GM23248 (cell line): ENCODE measurements around the gene FCHO1. TPM values are rescaled to one million over a fixed set of nuclear protein-coding genes. Genes with fewer than 3 reads are reported as not detected.
A peak's percentile ranks its signal among the peaks of the same experiment; 100 is the strongest.

ENCODE experiments used
- DNase-seq: peaks from one replicate; pipeline ENCODE4 v3.0.0-alpha.2; 2015
- H2AFZ ChIP-seq: fragments of 200-600 bp; sonication (generic); 2 replicates; pipeline ENCODE4 v1.6.1; 2016; ENCODE audit warnings: antibody characterized with exemption
- H3F3A ChIP-seq: fragments of 200-600 bp; sonication (generic); 2 replicates; pipeline ENCODE4 v1.6.1; 2016; ENCODE audit warnings: mild to moderate bottlenecking, antibody characterized with exemption, mixed run types; ENCODE audit not compliant: insufficient read depth
- H3K27ac ChIP-seq: fragments of 200-600 bp; sonication (generic); 2 replicates; pipeline ENCODE4 v1.5.1; 2016; ENCODE audit warnings: mild to moderate bottlenecking
- H3K27me3 ChIP-seq: fragments of 200-600 bp; sonication (generic); replicated peaks from 2 replicates; pipeline ENCODE4 v1.6.1; 2016; ENCODE audit warnings: mild to moderate bottlenecking; ENCODE audit not compliant: insufficient read depth
- H3K36me3 ChIP-seq: fragments of 200-600 bp; sonication (generic); 2 replicates; pipeline ENCODE4 v1.6.1; 2016; ENCODE audit warnings: low read depth, mild to moderate bottlenecking
- H3K4me1 ChIP-seq: fragments of 200-600 bp; sonication (generic); 2 replicates; pipeline ENCODE4 v1.6.1; 2016; ENCODE audit warnings: mild to moderate bottlenecking; ENCODE audit not compliant: insufficient read depth
- H3K4me2 ChIP-seq: fragments of 200-600 bp; sonication (generic); one replicate; pipeline ENCODE4 v1.6.1; 2016; ENCODE audit warnings: mild to moderate bottlenecking; ENCODE audit not compliant: unreplicated experiment
- H3K4me3 ChIP-seq: fragments of 200-600 bp; sonication (generic); 2 replicates; pipeline ENCODE4 v1.5.1; 2016; ENCODE audit warnings: mild to moderate bottlenecking
- H3K79me2 ChIP-seq: fragments of 200-600 bp; sonication (generic); 2 replicates; pipeline ENCODE4 v1.6.1; 2016; ENCODE audit warnings: mild to moderate bottlenecking; ENCODE audit not compliant: insufficient read depth
- H3K9ac ChIP-seq: fragments of 200-600 bp; sonication (generic); 2 replicates; pipeline ENCODE4 v1.6.1; 2016; ENCODE audit warnings: mild to moderate bottlenecking
- H3K9me2 ChIP-seq: fragments of 200-600 bp; sonication (generic); 2 replicates; pipeline ENCODE4 v1.6.1; 2016; ENCODE audit warnings: mixed run types, mild to moderate bottlenecking, moderate library complexity; ENCODE audit not compliant: insufficient read depth
- H3K9me3 ChIP-seq: fragments of 200-600 bp; sonication (generic); one replicate; pipeline ENCODE4 v1.6.1; 2017; ENCODE audit warnings: low read depth
- H4K20me1 ChIP-seq: fragments of 200-600 bp; sonication (generic); 2 replicates; pipeline ENCODE4 v1.6.0; 2016; ENCODE audit not compliant: insufficient read depth
- EZH2 ChIP-seq: fragments of 200-600 bp; sonication (generic); IDR thresholded peaks from 2 replicates; pipeline ENCODE4 v1.6.1; 2018; ENCODE audit warnings: antibody characterized with exemption, mild to moderate bottlenecking; ENCODE audit not compliant: insufficient read depth, poor library complexity, severe bottlenecking
- EZH2phosphoT487 ChIP-seq: fragments of 200-600 bp; sonication (generic); IDR thresholded peaks from 2 replicates; pipeline ENCODE4 v1.6.1; 2018; ENCODE audit warnings: antibody characterized with exemption, moderate library complexity, mild to moderate bottlenecking, low read depth; ENCODE audit not compliant: insufficient read depth
- WGBS, 2 experiments: methylation state at CpG; one replicate each; pipeline ENCODE4 v1.1.6; 2015 to 2017; ENCODE audit warnings: low lambda C conversion rate in 2 of 2, low coverage in 1 of 2; ENCODE audit errors: missing lambda C conversion rate in 2 of 2; 5-methylcytosine and 5-hydroxymethylcytosine counted together
- in situ Hi-C: fragments of 300-500 bp; cut with MboI; formaldehyde crosslinking; loops from 2 replicates; pipeline ENCODE4 v1.15.0; 2020
- polyA plus RNA-seq: library from polyadenylated mRNA; unstranded; fragments of >200 nt; fragmentation: Nextera tagmentation; extraction: Ambion mirVana; gene quantifications from 2 replicates; pipeline ENCODE4 v1.2.1, GENCODE V29; 2016
- total RNA-seq: library from RNA; depleted of rRNA; stranded (reverse); fragments of >200 nt; shearing (Covaris generic); gene quantifications from 2 replicates; pipeline ENCODE4 v1.2.3, GENCODE V29; 2014

FCHO1 gene
- total and polyA plus RNA-seq, 2 experiments from 2014 or later, result 0.43 to 1.1 TPM

GRCh38 chr19:17767559-17767958, 16.3 kb downstream of the FCHO1 start:
- 3 to 4% methylated on average over 1 of the region's 1 CpG for WGBS, 2 experiments
- in situ Hi-C loops, result no loop called here

GRCh38 chr19:17770613-17771012, 19.3 kb downstream of the FCHO1 start:
- WGBS, 2 experiments, result 72 to 84% methylated on average over 13 of the region's 13 CpGs

More at GRCh38 chr19:17767559-17767958, 16.3 kb downstream of the FCHO1 start:
- no peaks in the 10 kb centered on the region for H3K27me3 ChIP-seq
- no peaks in the 10 kb centered on the region for H3K9me2 ChIP-seq
- no peak overlapping the region for H2AFZ ChIP-seq
- no peaks in the 10 kb centered on the region for H3K4me1 ChIP-seq
- H3K36me3 ChIP-seq, result no peaks in the 10 kb centered on the region
- TF ChIP-seq EZH2phosphoT487 (no peak), EZH2 (no peak)
- H3K9ac ChIP-seq, result no peak overlapping the region
- H3K27ac ChIP-seq, result no peak overlapping the region
- DNase-seq, result no peak
- no peak overlapping the region for H3K4me2 ChIP-seq
- no peak overlapping the region for H3K4me3 ChIP-seq
- H3K79me2 ChIP-seq, result no peaks in the 10 kb centered on the region
- no peaks in the 10 kb centered on the region for H3K9me3 ChIP-seq
- H3F3A ChIP-seq, result no peaks in the 10 kb centered on the region
- no peaks in the 10 kb centered on the region for H4K20me1 ChIP-seq

GRCh38 chr19:17772172-17772571, 20.9 kb downstream of the FCHO1 start:
- no peak for TF ChIP-seq EZH2phosphoT487
- no peak for TF ChIP-seq EZH2
- no peak overlapping the region for H2AFZ ChIP-seq
- H3K4me2 ChIP-seq, result no peak overlapping the region
- no peak for DNase-seq
- WGBS, 2 experiments, result 90 to 95% methylated on average over 4 of the region's 4 CpGs
- in situ Hi-C loops, result no loop called here
- no peak overlapping the region for H3K9ac ChIP-seq
- no peaks in the 10 kb centered on the region for H3K27me3 ChIP-seq
- no peak overlapping the region for H3K4me3 ChIP-seq
- no peaks in the 10 kb centered on the region for H3F3A ChIP-seq
- H3K27ac ChIP-seq, result no peak overlapping the region
- H3K36me3 ChIP-seq, result no peaks in the 10 kb centered on the region
- no peaks in the 10 kb centered on the region for H4K20me1 ChIP-seq
- H3K9me2 ChIP-seq, result no peaks in the 10 kb centered on the region
- no peaks in the 10 kb centered on the region for H3K9me3 ChIP-seq
- H3K4me1 ChIP-seq, result no peaks in the 10 kb centered on the region
- no peaks in the 10 kb centered on the region for H3K79me2 ChIP-seq

More at GRCh38 chr19:17770613-17771012, 19.3 kb downstream of the FCHO1 start:
- Histone ChIP-seq H3K9me2 (no peaks in the 10 kb centered on the region), H3K27ac (no peak overlapping the region), H3K9me3 (no peaks in the 10 kb centered on the region), H3K4me2 (no peak overlapping the region), H3K36me3 (no peaks in the 10 kb centered on the region), H2AFZ (no peak overlapping the region), H4K20me1 (no peaks in the 10 kb centered on the region), H3K9ac (no peak overlapping the region), H3F3A (no peaks in the 10 kb centered on the region), H3K4me3 (no peak overlapping the region), H3K27me3 (no peaks in the 10 kb centered on the region), H3K79me2 (no peaks in the 10 kb centered on the region), H3K4me1 (no peaks in the 10 kb centered on the region)
- TF ChIP-seq EZH2phosphoT487 (no peak), EZH2 (no peak)
- in situ Hi-C loops, result no loop called here
- no peak for DNase-seq

GRCh38 chr19:17775245-17775927, 24.1 kb downstream of the FCHO1 start:
- no peaks in the 10 kb centered on the region for H3K9me3 ChIP-seq
- no peaks in the 10 kb centered on the region for H4K20me1 ChIP-seq
- in situ Hi-C loops, result no loop called here
- no peaks in the 10 kb centered on the region for H3K9me2 ChIP-seq
- H3K4me3 ChIP-seq, result no peak overlapping the region
- no peaks in the 10 kb centered on the region for H3K4me1 ChIP-seq
- no peaks in the 10 kb centered on the region for H3K79me2 ChIP-seq
- no peaks in the 10 kb centered on the region for H3K36me3 ChIP-seq
- no peaks in the 10 kb centered on the region for H3F3A ChIP-seq
- no peak overlapping the region for H3K4me2 ChIP-seq
- whole genome bisulfite sequencing, 2 experiments, result 42 to 46% methylated on average over 15 to 16 of the region's 16 CpGs
- no peak overlapping the region for H2AFZ ChIP-seq
- H3K27ac ChIP-seq, result no peak overlapping the region
- TF ChIP-seq EZH2 (no peak), EZH2phosphoT487 (no peak)
- peak; percentile 51 for DNase-seq
- H3K27me3 ChIP-seq, result no peaks in the 10 kb centered on the region
- no peak overlapping the region for H3K9ac ChIP-seq
